GM12801 (cell line): Measurements from ENCODE around the gene LCN15.

ENCODE experiments used
- TF ChIP-seq, protein P1 (sequence below): IDR thresholded peaks from one replicate; pipeline ENCODE4 v1.5.1; 2011; ENCODE audit warnings: control low read depth; ENCODE audit not compliant: insufficient read length; ENCODE audit errors: extremely low read depth

LCN15 gene

DNA sequence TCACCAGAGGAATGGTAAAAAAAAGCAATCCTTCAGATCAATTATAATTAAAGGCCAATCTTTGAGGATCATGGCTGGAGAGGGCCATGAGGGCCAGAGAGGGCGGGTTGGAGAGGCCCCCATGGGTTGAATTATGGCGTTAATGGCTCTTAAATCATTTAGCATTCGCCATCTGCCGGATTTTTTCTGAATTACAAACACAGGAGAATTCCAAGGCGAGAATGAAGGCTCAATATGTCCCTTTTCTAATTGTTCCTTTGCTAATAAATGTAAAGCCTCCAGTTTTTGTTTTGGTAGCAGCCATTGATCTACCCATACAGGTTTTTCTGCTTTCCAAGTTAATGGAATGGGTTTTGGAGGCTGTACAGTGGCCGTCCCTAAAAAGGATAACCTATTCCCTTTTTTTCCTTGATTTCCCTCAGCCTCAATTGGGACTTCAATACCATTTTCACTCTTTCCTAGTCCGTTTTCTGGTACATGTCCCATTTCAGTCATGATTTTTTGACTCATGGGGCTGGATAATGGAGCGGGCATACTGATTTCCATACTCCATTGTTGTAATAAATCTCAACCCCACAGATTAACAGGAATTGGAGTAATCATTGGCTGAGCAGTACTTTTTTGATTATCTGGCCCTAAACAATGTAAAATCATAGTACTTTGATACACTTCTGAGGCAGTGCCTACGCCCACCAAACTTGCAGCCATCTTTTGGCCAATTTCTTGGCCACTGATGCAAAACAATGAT lies 20.1 kb upstream of the LCN15 start:
- TF ChIP-seq, protein P1, sequence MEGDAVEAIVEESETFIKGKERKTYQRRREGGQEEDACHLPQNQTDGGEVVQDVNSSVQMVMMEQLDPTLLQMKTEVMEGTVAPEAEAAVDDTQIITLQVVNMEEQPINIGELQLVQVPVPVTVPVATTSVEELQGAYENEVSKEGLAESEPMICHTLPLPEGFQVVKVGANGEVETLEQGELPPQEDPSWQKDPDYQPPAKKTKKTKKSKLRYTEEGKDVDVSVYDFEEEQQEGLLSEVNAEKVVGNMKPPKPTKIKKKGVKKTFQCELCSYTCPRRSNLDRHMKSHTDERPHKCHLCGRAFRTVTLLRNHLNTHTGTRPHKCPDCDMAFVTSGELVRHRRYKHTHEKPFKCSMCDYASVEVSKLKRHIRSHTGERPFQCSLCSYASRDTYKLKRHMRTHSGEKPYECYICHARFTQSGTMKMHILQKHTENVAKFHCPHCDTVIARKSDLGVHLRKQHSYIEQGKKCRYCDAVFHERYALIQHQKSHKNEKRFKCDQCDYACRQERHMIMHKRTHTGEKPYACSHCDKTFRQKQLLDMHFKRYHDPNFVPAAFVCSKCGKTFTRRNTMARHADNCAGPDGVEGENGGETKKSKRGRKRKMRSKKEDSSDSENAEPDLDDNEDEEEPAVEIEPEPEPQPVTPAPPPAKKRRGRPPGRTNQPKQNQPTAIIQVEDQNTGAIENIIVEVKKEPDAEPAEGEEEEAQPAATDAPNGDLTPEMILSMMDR, result no peak

DNA sequence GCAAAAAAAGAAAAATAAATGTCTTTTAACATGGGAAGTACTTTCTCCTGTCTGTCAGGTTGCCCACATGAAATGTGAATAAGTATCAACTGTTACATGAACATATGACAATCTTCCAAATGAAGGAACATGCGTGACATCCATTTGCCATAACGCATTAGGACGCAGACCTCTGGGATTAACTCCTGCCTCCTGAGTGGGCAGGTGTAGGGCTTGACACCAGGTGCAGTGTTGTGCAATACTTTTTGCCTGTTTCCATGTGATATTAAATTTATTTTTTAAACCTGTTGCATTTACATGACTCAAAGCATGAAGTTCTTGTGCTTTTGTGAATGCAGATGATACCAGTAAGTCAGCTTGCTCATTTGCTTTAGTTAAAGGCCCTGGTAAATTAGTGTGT lies 18.1 kb upstream of the LCN15 start:
- TF ChIP-seq, protein P1, result no peak

DNA sequence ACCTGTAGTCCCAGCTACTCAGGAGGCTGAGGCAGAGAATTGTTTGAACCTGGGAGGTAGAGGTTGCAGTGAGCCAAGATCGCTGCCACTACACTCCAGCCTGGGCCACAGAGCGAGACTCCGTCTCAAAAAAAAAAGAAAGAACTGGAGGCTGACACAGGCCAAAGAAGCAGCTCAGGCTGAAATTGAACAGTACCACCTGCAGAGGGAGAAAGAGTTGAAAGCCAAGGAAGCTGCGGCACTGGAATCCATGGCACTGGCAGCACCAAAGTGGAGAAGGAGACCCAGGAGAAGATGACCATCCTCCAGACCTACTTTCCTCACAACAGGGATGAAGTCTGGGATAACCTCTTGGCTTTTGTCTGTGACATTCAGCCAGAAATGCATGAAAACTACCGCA lies 15.5 kb upstream of the LCN15 start:
- TF ChIP-seq, protein P1, result no peak

DNA sequence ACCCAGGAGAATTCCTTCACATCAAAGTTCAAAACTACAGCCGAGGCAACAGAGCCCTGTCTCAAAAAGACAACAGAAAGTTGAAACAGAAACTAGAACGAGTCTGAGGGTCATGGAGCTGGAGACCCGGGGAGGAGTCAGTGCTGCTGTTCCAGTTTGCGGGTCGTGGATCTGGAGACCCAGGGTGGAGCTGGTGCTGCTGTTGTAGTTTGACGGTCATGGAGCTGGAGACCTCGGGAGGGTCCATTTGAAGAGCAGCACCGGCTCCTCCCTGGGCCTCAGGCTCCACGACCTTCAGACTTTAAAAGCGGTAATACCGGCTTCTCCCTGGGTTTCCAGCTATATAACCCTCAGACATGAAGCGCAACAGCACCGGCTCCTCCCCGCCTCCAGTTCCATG lies 13.0 kb upstream of the LCN15 start:
- TF ChIP-seq, protein P1, result no peak

DNA sequence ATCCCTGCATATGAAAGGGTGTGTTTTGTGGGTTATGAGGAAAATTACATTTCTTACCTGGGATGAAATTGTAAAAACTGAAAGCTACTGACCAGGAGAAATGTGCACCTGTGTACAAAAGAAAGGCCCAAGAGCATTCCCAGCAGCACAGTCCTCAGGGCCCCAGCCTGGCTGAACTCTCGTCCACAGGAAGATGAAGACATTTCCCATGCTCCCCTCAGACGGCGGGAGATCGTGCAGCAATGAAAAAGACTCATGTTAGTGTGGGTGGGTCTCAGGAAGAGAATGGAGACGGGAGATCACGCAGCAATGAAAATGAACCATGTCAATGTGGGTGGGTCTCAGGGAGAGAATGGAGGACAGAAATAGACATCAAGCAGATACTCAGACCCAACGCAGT lies 12.6 kb upstream of the LCN15 start:
- TF ChIP-seq, protein P1, result no peak

DNA sequence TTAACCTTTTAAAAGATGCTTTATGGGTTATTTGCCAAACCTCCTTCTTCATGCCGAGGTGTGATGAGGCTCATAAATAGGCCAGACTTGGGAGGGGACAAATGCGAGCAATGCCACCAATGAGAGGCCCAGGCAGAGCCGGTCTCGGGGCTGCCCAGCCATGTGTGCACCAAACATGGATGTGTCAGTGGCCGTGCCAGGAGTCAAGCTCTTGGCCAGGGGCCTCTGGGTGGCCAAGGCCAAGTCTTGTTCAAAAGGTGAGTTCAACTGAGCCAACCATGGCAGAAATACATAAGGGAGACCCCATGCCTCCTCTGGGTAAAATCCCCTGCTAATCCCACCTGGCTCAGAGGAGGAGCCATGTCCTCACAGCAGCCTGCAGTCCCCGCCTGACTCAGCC lies 10.9 kb upstream of the LCN15 start:
- TF ChIP-seq, protein P1, result no peak

DNA sequence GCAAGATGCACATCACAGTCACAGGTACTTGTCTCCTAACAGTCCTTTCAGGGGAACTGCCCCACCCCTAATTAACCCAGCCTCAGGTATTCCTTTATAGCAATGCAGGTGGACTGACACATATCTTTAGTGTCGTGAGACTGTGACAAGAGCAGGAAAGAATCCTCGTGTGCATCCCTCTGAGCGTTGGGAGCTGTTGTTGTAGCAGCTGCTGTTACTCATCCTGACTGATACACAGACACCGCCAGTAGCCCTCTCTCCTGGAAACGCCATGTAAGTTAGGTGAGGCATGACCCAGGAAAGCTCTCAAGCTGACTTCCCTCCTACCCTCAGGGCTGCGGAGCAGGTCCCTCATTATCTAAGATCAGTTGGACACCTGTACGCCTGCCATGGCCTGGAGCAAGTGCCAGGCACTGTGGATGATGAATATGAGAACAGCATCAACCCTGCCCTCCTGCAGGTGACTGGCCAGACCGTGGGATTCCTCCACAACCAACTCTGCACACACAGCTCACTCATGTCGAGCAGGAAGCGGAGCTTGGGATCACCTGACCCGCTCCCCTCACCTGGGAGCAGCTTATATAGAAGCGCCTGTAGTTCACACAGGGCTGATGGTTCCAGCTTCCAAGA lies 10.2 kb upstream of the LCN15 start:
- TF ChIP-seq, protein P1, result no peak
